Liver (tissue), 2 donors: Measurements from ENCODE around the gene ZNF860.

Experiments
- TAF1 ChIP-seq: conservative IDR thresholded peaks from 2 replicates; pipeline ENCODE4 v1.6.1; 2016; ENCODE audit warnings: antibody characterized with exemption, mild to moderate bottlenecking
- TF ChIP-seq, protein P1 (sequence below): IDR thresholded peaks from 2 replicates; pipeline ENCODE4 v1.6.1; 2016; ENCODE audit warnings: antibody characterized with exemption
- donor health status: healthy.

DNA sequence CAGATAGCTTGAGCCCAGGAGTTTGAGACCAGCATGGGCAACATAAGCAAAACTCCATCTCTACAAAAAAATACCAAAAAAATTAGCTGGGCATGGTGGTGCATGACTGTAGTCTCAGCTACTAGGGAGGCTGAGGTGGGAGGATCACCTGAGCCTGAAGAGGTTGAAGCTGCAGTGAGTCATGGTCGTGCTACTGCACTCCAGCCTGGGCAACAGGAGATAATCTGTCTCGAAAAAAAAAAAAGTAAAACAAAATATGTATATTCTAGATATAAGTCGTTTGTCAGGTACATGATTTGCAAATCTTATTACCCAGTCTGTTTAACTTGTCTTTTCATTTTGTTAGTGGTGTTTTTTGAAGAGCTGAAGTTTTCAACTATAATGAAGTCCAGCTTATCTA lies 40.2 kb downstream of the ZNF860 start:
- TF ChIP-seq TAF1: no peak
- TF ChIP-seq, protein P1, sequence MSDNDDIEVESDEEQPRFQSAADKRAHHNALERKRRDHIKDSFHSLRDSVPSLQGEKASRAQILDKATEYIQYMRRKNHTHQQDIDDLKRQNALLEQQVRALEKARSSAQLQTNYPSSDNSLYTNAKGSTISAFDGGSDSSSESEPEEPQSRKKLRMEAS: no peak
